Epithelial cell of proximal tubule (primary cell): ENCODE measurements around the gene SUSD1. TPM values are rescaled to one million over a fixed set of nuclear protein-coding genes. Genes with fewer than 3 reads are reported as not detected.
A peak's percentile ranks its signal among the peaks of the same experiment; 100 is the strongest.

Experiments
- DNase-seq: peaks from one replicate; pipeline ENCODE4 v3.0.0-alpha.2; 2011; ENCODE audit warnings: low read depth
- H3K4me3 ChIP-seq: 2 replicates; pipeline ENCODE4 v1.5.1; 2011; ENCODE audit warnings: low read depth, mild to moderate bottlenecking, low read length
- total RNA-seq: library from RNA; depleted of rRNA; stranded (reverse); fragments of >200 nt; gene quantifications from 2 replicates; pipeline ENCODE4 v1.2.3, GENCODE V29; 2015
- TF ChIP-seq, protein P1 (sequence below): conservative IDR thresholded peaks from 2 replicates; pipeline ENCODE4 v1.5.1; 2012; ENCODE audit warnings: low read depth, mild to moderate bottlenecking, low read length

The SUSD1 gene
- total RNA-seq, 1 donor from 2014 or later, result 37.4 TPM

- no peak for DNase-seq
- H3K4me3 ChIP-seq, result no peak overlapping the region
- TF ChIP-seq, protein P1, sequence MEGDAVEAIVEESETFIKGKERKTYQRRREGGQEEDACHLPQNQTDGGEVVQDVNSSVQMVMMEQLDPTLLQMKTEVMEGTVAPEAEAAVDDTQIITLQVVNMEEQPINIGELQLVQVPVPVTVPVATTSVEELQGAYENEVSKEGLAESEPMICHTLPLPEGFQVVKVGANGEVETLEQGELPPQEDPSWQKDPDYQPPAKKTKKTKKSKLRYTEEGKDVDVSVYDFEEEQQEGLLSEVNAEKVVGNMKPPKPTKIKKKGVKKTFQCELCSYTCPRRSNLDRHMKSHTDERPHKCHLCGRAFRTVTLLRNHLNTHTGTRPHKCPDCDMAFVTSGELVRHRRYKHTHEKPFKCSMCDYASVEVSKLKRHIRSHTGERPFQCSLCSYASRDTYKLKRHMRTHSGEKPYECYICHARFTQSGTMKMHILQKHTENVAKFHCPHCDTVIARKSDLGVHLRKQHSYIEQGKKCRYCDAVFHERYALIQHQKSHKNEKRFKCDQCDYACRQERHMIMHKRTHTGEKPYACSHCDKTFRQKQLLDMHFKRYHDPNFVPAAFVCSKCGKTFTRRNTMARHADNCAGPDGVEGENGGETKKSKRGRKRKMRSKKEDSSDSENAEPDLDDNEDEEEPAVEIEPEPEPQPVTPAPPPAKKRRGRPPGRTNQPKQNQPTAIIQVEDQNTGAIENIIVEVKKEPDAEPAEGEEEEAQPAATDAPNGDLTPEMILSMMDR, result no peak
These were observed 81.8 kb downstream of the SUSD1 start for GRCh38 chr9:112093147-112093869.

GRCh38 chr9:112091810-112092209, 83.3 kb downstream of the SUSD1 start:
- H3K4me3 ChIP-seq, result no peak overlapping the region
- no peak for DNase-seq
- TF ChIP-seq, protein P1, result peak; percentile 60

DNA sequence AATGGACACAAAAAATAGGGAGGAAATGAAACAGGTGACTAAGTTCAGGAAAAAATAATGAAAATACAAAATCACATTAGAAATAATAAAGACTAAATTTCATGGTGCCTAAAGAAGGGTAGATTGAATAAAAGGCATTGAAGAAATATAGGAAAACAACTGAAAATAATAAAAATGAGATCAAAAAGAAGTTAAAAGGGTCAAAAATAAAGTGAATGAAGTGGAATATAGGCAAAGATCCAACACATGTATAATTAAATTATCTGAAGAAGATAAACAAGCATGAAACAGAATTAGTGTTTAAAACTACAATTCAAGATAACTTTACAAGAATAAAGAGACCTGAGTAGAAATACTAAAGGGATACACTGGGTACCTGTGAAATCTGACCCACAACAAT, 87.6 kb downstream of the SUSD1 start:
- DNase-seq, result no peak
- TF ChIP-seq, protein P1, result no peak
- H3K4me3 ChIP-seq, result no peak overlapping the region

DNA sequence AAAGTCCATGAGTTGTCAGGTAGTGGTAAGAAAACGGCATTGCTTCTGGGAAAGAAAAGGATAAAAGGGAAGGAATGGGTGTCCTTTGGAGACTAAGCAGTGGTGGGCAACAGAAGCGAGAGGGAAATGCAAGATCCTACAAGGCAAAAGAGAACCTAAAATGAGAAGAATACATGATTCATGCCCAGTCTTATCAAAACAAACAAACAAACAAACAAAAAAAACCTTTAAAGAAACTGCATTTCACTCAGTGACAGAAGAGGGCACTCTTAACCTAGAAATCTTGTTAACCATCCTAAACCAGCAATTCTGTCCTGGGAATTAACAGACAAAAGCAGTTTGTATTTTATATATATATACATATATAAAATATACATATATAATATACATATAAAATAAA, 88.5 kb downstream of the SUSD1 start:
- TF ChIP-seq, protein P1, result peak; percentile 51
- no peak overlapping the region for H3K4me3 ChIP-seq
- DNase-seq, result no peak

GRCh38 chr9:112084907-112085306, 90.2 kb downstream of the SUSD1 start:
- no peak overlapping the region for H3K4me3 ChIP-seq
- no peak for DNase-seq
- TF ChIP-seq, protein P1, result no peak

- TF ChIP-seq, protein P1, result no peak
- no peak for DNase-seq
- no peak overlapping the region for H3K4me3 ChIP-seq
These were observed 90.8 kb downstream of the SUSD1 start for GRCh38 chr9:112084334-112084733.
